Neural cell (in vitro differentiated cells): ENCODE results near the gene CSK. TPM values are rescaled to one million over a fixed set of nuclear protein-coding genes. Genes with fewer than 3 reads are reported as not detected.

ENCODE experiments used
- H2AFZ ChIP-seq: fragments of 200-600, 300-800 bp; sonication (generic), shearing (Covaris generic); 2 replicates; pipeline ENCODE4 v1.6.0; 2014; ENCODE audit warnings: low read depth, mild to moderate bottlenecking, antibody characterized with exemption, low read length, moderate library complexity
- H3F3A ChIP-seq: fragments of 200-600 bp; shearing (Covaris generic); 2 replicates; pipeline ENCODE4 v1.6.1; 2016; ENCODE audit warnings: mild to moderate bottlenecking, moderate library complexity, mixed read lengths, antibody characterized with exemption, low read length; ENCODE audit not compliant: insufficient read depth, poor library complexity, severe bottlenecking
- H3K27ac ChIP-seq: fragments of 200-600, 300-800 bp; sonication (generic), shearing (Covaris generic); 2 replicates; pipeline ENCODE4 v1.5.1; 2014; ENCODE audit warnings: mild to moderate bottlenecking, low read length, moderate library complexity
- H3K27me3 ChIP-seq: fragments of 300-800, 200-600 bp; sonication (generic), shearing (Covaris generic); 2 replicates; pipeline ENCODE4 v1.6.0; 2014; ENCODE audit warnings: mild to moderate bottlenecking, low read depth, low read length, moderate library complexity; ENCODE audit not compliant: insufficient read depth
- H3K36me3 ChIP-seq: fragments of 300-800, 200-600 bp; sonication (generic), shearing (Covaris generic); 2 replicates; pipeline ENCODE4 v1.5.1; 2014; ENCODE audit warnings: mild to moderate bottlenecking, antibody characterized with exemption, low read length, moderate library complexity; ENCODE audit not compliant: insufficient read depth
- H3K4me2 ChIP-seq: fragments of 300-800, 200-600 bp; sonication (generic), shearing (Covaris generic); 2 replicates; pipeline ENCODE4 v1.6.0; 2014; ENCODE audit warnings: mild to moderate bottlenecking, low read length
- H3K4me3 ChIP-seq: fragments of 300-800, 200-600 bp; sonication (generic), shearing (Covaris generic); 2 replicates; pipeline ENCODE4 v1.5.1; 2014; ENCODE audit warnings: mild to moderate bottlenecking, low read length, moderate library complexity
- H3K79me2 ChIP-seq: fragments of 200-600 bp; shearing (Covaris generic); replicated peaks from 2 replicates; pipeline ENCODE4 v1.6.0; 2014; ENCODE audit warnings: mild to moderate bottlenecking, low read length, moderate library complexity; ENCODE audit not compliant: insufficient read depth
- H3K9ac ChIP-seq: fragments of 300-800, 200-600 bp; sonication (generic), shearing (Covaris generic); 2 replicates; pipeline ENCODE4 v1.6.1; 2016; ENCODE audit warnings: mild to moderate bottlenecking, low read length, mixed read lengths
- H3K9me2 ChIP-seq: fragments of 200-600 bp; shearing (Covaris generic); 2 replicates; pipeline ENCODE4 v1.6.1; 2016; ENCODE audit warnings: mild to moderate bottlenecking, low read length, mixed read lengths; ENCODE audit not compliant: insufficient read depth
- H3K9me3 ChIP-seq: fragments of 200-600, 300-800 bp; sonication (generic), shearing (Covaris generic); 2 replicates; pipeline ENCODE4 v1.6.1; 2016; ENCODE audit warnings: mild to moderate bottlenecking, mixed run types, low read length, moderate library complexity, mixed read lengths
- H4K20me1 ChIP-seq: fragments of 200-600 bp; shearing (Covaris generic); 2 replicates; pipeline ENCODE4 v1.6.1; 2016; ENCODE audit warnings: mild to moderate bottlenecking, mixed run types; ENCODE audit not compliant: insufficient read depth
- EP300 ChIP-seq: fragments of 450-650 bp; conservative IDR thresholded peaks from 2 replicates; pipeline ENCODE4 v1.6.1; 2014; ENCODE audit warnings: antibody characterized with exemption, mild to moderate bottlenecking, moderate library complexity; ENCODE audit not compliant: poor library complexity, severe bottlenecking
- EZH2 ChIP-seq: fragments of 200-600, 300-800 bp; shearing (Covaris generic), sonication (generic); IDR thresholded peaks from 2 replicates; pipeline ENCODE4 v1.6.1; 2014; ENCODE audit warnings: antibody characterized with exemption, low read length, borderline replicate concordance, mild to moderate bottlenecking; ENCODE audit not compliant: insufficient read depth, poor library complexity, severe bottlenecking
- MXI1 ChIP-seq: fragments of 450-650 bp; conservative IDR thresholded peaks from 2 replicates; pipeline ENCODE4 v1.6.1; 2014; ENCODE audit warnings: antibody characterized with exemption, mild to moderate bottlenecking; ENCODE audit not compliant: poor library complexity, severe bottlenecking
- POLR2AphosphoS5 ChIP-seq: IDR thresholded peaks from 2 replicates; pipeline ENCODE4 v1.6.1; 2012
- RAD21 ChIP-seq: fragments of 450-650 bp; conservative IDR thresholded peaks from 2 replicates; pipeline ENCODE4 v1.6.1; 2014; ENCODE audit warnings: antibody characterized with exemption, mild to moderate bottlenecking, moderate library complexity
- SMC3 ChIP-seq: fragments of 450-650 bp; conservative IDR thresholded peaks from 2 replicates; pipeline ENCODE4 v1.6.1; 2014; ENCODE audit warnings: antibody characterized with exemption, mild to moderate bottlenecking, moderate library complexity; ENCODE audit not compliant: poor library complexity
- TAF1 ChIP-seq: IDR thresholded peaks from 2 replicates; pipeline ENCODE4 v1.6.1; 2012; ENCODE audit warnings: low read depth
- polyA plus RNA-seq: library from polyadenylated mRNA; depleted of rRNA; stranded (reverse); fragments of >200 nt; gene quantifications from 2 replicates; pipeline ENCODE4 v1.2.3, GENCODE V29; 2014
- TF ChIP-seq, protein P1 (sequence below): fragments of 450-650 bp; IDR thresholded peaks from 2 replicates; pipeline ENCODE4 v1.5.1; 2014; ENCODE audit warnings: antibody characterized with exemption, mild to moderate bottlenecking, moderate library complexity; ENCODE audit not compliant: poor library complexity, severe bottlenecking
- TF ChIP-seq, protein P2 (sequence below): IDR thresholded peaks from 2 replicates; pipeline ENCODE4 v1.6.1; 2012; ENCODE audit warnings: borderline replicate concordance

Gene CSK
- polyA plus RNA-seq, 1 donor from 2014 or later, result 45.5 TPM

DNA sequence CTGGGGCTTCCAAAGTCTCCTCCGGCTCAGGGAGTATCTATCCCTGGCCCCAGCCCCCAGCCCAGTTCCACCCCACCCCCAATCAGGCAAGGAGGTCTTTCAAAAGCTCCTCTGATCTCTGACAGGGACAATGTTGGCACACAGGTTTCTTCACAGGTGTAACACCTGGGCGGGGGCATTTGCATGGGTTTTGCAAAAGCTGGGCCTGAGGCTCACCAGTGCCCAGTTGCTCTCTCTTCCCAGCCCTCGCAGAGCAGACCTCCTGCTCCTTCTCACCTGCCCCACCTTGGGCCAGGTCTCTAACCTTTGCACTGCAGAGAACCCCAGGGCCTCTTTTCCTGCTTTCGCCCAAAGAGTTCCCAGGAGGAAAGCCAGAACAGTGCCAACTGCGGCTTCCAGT is 8.6 kb upstream of the CSK start:
- TF ChIP-seq, protein P1, sequence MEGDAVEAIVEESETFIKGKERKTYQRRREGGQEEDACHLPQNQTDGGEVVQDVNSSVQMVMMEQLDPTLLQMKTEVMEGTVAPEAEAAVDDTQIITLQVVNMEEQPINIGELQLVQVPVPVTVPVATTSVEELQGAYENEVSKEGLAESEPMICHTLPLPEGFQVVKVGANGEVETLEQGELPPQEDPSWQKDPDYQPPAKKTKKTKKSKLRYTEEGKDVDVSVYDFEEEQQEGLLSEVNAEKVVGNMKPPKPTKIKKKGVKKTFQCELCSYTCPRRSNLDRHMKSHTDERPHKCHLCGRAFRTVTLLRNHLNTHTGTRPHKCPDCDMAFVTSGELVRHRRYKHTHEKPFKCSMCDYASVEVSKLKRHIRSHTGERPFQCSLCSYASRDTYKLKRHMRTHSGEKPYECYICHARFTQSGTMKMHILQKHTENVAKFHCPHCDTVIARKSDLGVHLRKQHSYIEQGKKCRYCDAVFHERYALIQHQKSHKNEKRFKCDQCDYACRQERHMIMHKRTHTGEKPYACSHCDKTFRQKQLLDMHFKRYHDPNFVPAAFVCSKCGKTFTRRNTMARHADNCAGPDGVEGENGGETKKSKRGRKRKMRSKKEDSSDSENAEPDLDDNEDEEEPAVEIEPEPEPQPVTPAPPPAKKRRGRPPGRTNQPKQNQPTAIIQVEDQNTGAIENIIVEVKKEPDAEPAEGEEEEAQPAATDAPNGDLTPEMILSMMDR, result no peak
- no peak for TF ChIP-seq POLR2AphosphoS5
- no peak for TF ChIP-seq EZH2
- no peak for TF ChIP-seq TAF1
- no peak for TF ChIP-seq SMC3
- TF ChIP-seq MXI1, result no peak
- no peak for TF ChIP-seq RAD21
- TF ChIP-seq, protein P2, sequence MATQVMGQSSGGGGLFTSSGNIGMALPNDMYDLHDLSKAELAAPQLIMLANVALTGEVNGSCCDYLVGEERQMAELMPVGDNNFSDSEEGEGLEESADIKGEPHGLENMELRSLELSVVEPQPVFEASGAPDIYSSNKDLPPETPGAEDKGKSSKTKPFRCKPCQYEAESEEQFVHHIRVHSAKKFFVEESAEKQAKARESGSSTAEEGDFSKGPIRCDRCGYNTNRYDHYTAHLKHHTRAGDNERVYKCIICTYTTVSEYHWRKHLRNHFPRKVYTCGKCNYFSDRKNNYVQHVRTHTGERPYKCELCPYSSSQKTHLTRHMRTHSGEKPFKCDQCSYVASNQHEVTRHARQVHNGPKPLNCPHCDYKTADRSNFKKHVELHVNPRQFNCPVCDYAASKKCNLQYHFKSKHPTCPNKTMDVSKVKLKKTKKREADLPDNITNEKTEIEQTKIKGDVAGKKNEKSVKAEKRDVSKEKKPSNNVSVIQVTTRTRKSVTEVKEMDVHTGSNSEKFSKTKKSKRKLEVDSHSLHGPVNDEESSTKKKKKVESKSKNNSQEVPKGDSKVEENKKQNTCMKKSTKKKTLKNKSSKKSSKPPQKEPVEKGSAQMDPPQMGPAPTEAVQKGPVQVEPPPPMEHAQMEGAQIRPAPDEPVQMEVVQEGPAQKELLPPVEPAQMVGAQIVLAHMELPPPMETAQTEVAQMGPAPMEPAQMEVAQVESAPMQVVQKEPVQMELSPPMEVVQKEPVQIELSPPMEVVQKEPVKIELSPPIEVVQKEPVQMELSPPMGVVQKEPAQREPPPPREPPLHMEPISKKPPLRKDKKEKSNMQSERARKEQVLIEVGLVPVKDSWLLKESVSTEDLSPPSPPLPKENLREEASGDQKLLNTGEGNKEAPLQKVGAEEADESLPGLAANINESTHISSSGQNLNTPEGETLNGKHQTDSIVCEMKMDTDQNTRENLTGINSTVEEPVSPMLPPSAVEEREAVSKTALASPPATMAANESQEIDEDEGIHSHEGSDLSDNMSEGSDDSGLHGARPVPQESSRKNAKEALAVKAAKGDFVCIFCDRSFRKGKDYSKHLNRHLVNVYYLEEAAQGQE, result no peak
- TF ChIP-seq EP300, result no peak
- Histone ChIP-seq H3K79me2 (no peaks in the 10 kb centered on the region), H3K27me3 (no peaks in the 10 kb centered on the region), H3K36me3 (no peaks in the 10 kb centered on the region), H4K20me1 (no peaks in the 10 kb centered on the region), H2AFZ (no peak overlapping the region), H3K4me2 (no peak overlapping the region), H3F3A (no peaks in the 10 kb centered on the region), H3K9me3 (no peaks in the 10 kb centered on the region), H3K27ac (no peak overlapping the region), H3K4me3 (no peak overlapping the region), H3K9ac (no peak overlapping the region), H3K9me2 (no peaks in the 10 kb centered on the region)

DNA sequence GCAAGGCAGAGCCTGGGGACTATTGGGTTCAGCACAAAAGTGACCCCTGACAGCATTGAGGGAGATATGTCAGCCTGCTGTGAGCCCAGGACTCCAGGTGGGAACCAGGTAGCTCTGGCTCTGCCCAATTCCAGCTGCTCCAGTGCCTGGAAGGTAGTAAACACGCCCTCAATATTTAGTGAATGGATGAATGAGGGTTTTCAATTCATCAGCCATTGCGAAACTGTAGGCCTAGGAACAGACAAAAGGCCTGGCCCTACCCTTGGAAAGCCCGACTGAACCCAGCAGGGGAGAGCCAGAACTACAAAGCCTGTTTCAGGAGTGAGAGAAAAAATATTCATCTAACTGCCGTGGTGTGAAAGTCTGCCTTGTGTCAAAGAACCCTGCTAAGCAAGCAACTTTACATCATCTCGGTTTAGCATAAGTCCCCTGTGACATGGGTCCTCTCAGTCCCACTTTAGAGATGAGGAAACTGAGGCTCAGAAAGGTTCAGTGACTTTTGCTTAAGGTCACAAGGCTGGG is 8.1 kb upstream of the CSK start:
- Histone ChIP-seq H3K36me3 (no peaks in the 10 kb centered on the region), H3K27me3 (no peaks in the 10 kb centered on the region), H3K9ac (no peak overlapping the region), H3K9me3 (no peaks in the 10 kb centered on the region), H3K79me2 (no peaks in the 10 kb centered on the region), H3K27ac (no peak overlapping the region), H2AFZ (no peak overlapping the region), H3F3A (no peaks in the 10 kb centered on the region), H3K9me2 (no peaks in the 10 kb centered on the region), H4K20me1 (no peaks in the 10 kb centered on the region), H3K4me3 (no peak overlapping the region), H3K4me2 (no peak overlapping the region)
- no peak for TF ChIP-seq EZH2
- TF ChIP-seq MXI1, result no peak
- no peak for TF ChIP-seq POLR2AphosphoS5
- TF ChIP-seq SMC3, result no peak
- TF ChIP-seq RAD21, result no peak
- TF ChIP-seq, protein P1, result no peak
- TF ChIP-seq, protein P2, result no peak
- TF ChIP-seq EP300, result no peak
- no peak for TF ChIP-seq TAF1
